ENCODE data around the gene KLK4.
"Not testable (repeated sequence)": the region's sequence is repeated elsewhere in the genome, so short reads cannot be mapped to it uniquely, and the experiment has no call there.

Gene KLK4

GRCh38 chr19:50898018-50898417 is 13.2 kb downstream of the KLK4 start:
- H3K36me3 ChIP-seq (ENCODE audit: low read depth): no peaks in the 10 kb centered on the region
- no peaks in the 10 kb centered on the region for H3K4me1 ChIP-seq (ENCODE audit: insufficient read depth, poor library complexity, severe bottlenecking)
- H3K9me3 ChIP-seq (ENCODE audit: severe bottlenecking): no peaks in the 10 kb centered on the region
- no peak for TF ChIP-seq CTCF (IDR thresholded peaks at IDR 0.05; ENCODE audit: poor library complexity, severe bottlenecking)
- no peak for ATAC-seq (ENCODE audit: low read depth)
- H3K27ac ChIP-seq (ENCODE audit: poor library complexity, severe bottlenecking): no peak overlapping the region
- no peak for DNase-seq (ENCODE audit: low spot score)
- no peak overlapping the region for H3K4me3 ChIP-seq (ENCODE audit: severe bottlenecking)
- no peaks in the 10 kb centered on the region for H3K27me3 ChIP-seq (ENCODE audit: insufficient read depth, poor library complexity, severe bottlenecking)

- peak; percentile 12 for TF ChIP-seq CTCF (IDR thresholded peaks at IDR 0.05; ENCODE audit: poor library complexity, severe bottlenecking)
- no peaks in the 10 kb centered on the region for H3K36me3 ChIP-seq (ENCODE audit: low read depth)
- no peak for DNase-seq (ENCODE audit: low spot score)
- H3K27ac ChIP-seq (ENCODE audit: poor library complexity, severe bottlenecking): no peak overlapping the region
- no peaks in the 10 kb centered on the region for H3K4me1 ChIP-seq (ENCODE audit: insufficient read depth, poor library complexity, severe bottlenecking)
- no peaks in the 10 kb centered on the region for H3K9me3 ChIP-seq (ENCODE audit: severe bottlenecking)
- H3K4me3 ChIP-seq (ENCODE audit: severe bottlenecking): no peak overlapping the region
- ATAC-seq (ENCODE audit: low read depth): 0 out of 3 replicates have a peak, but pooled peaks have one; percentile 19
- H3K27me3 ChIP-seq (ENCODE audit: insufficient read depth, poor library complexity, severe bottlenecking): no peaks in the 10 kb centered on the region
These were observed 13.6 kb downstream of the KLK4 start for GRCh38 chr19:50897612-50898011.

- Histone ChIP-seq H3K4me3 (ENCODE audit: severe bottlenecking) (no peak overlapping the region), H3K9me3 (ENCODE audit: severe bottlenecking) (no peaks in the 10 kb centered on the region), H3K27me3 (ENCODE audit: insufficient read depth, poor library complexity, severe bottlenecking) (no peaks in the 10 kb centered on the region), H3K27ac (ENCODE audit: poor library complexity, severe bottlenecking) (no peak overlapping the region), H3K36me3 (ENCODE audit: low read depth) (no peaks in the 10 kb centered on the region), H3K4me1 (ENCODE audit: insufficient read depth, poor library complexity, severe bottlenecking) (no peaks in the 10 kb centered on the region)
- ATAC-seq (ENCODE audit: low read depth): no peak
- no peak for DNase-seq (ENCODE audit: low spot score)
- TF ChIP-seq CTCF (IDR thresholded peaks at IDR 0.05; ENCODE audit: poor library complexity, severe bottlenecking): no peak
These were observed 14.0 kb downstream of the KLK4 start for GRCh38 chr19:50897191-50897607.

- DNase-seq (ENCODE audit: low spot score): no peak
- no peak overlapping the region for H3K27ac ChIP-seq (ENCODE audit: poor library complexity, severe bottlenecking)
- no peaks in the 10 kb centered on the region for H3K4me1 ChIP-seq (ENCODE audit: insufficient read depth, poor library complexity, severe bottlenecking)
- no peak for TF ChIP-seq CTCF (IDR thresholded peaks at IDR 0.05; ENCODE audit: poor library complexity, severe bottlenecking)
- H3K4me3 ChIP-seq (ENCODE audit: severe bottlenecking): no peak overlapping the region
- no peaks in the 10 kb centered on the region for H3K27me3 ChIP-seq (ENCODE audit: insufficient read depth, poor library complexity, severe bottlenecking)
- peak; percentile 42; the same call in 1 of the 3 replicates for ATAC-seq (ENCODE audit: low read depth)
- no peaks in the 10 kb centered on the region for H3K9me3 ChIP-seq (ENCODE audit: severe bottlenecking)
- no peaks in the 10 kb centered on the region for H3K36me3 ChIP-seq (ENCODE audit: low read depth)
These were observed 14.5 kb downstream of the KLK4 start for GRCh38 chr19:50896591-50897190.

GRCh38 chr19:50896089-50896590 is 15.1 kb downstream of the KLK4 start:
- H3K9me3 ChIP-seq (ENCODE audit: severe bottlenecking); DNase-seq (ENCODE audit: low spot score); H3K36me3 ChIP-seq (ENCODE audit: low read depth); H3K4me3 ChIP-seq (ENCODE audit: severe bottlenecking); H3K27me3 ChIP-seq (ENCODE audit: insufficient read depth, poor library complexity, severe bottlenecking); H3K4me1 ChIP-seq (ENCODE audit: insufficient read depth, poor library complexity, severe bottlenecking); H3K27ac ChIP-seq (ENCODE audit: poor library complexity, severe bottlenecking); ATAC-seq (ENCODE audit: low read depth): not testable (repeated sequence)
